H1 (cell line): ENCODE measurements around the gene HMCN2. TPM values are rescaled to one million over a fixed set of nuclear protein-coding genes. Genes with fewer than 3 reads are reported as not detected.

Source experiments
- CTCF ChIA-PET: fragments of 300-600 bp; sonication (Branson Sonifier 250); formaldehyde crosslinking; loops from one replicate; lab custom pipeline; 2021; ENCODE audit not compliant: partially characterized antibody; lab: Charles Lee
- POLR2A ChIA-PET: fragments of 300-600 bp; sonication (Branson Sonifier 250); formaldehyde crosslinking; loops from one replicate; lab custom pipeline; 2021; ENCODE audit warnings: inconsistent platforms; ENCODE audit not compliant: partially characterized antibody; lab: Charles Lee
- DNase-seq, 2 experiments: peaks; one replicate each; pipeline versions ENCODE4 v3.0.0 to v3.0.0-alpha.2; 2010 to 2022; ENCODE audit warnings: low spot score in 2 of 2, low read depth in 1 of 2, mixed read lengths in 1 of 2
- FAIRE-seq: peaks from 2 replicates; lab custom pipeline; 2011; peaks lifted over from hg19 to GRCh38; lab: Jason Lieb, UNC
- H2AFZ ChIP-seq: 2 replicates; pipeline ENCODE4 v1.8.1; 2012; ENCODE audit warnings: low read length, inconsistent platforms
- H2AK5ac ChIP-seq: 2 replicates; pipeline ENCODE4 v1.6.1; 2013; ENCODE audit warnings: low read depth, low read length
- H2BK120ac ChIP-seq: replicated peaks from 2 replicates; pipeline ENCODE3; 2013; ENCODE audit warnings: low read depth, low read length, inconsistent platforms
- H2BK12ac ChIP-seq: 2 replicates; pipeline ENCODE4 v1.6.1; 2013; ENCODE audit warnings: low read depth, low read length
- H2BK15ac ChIP-seq: 2 replicates; pipeline ENCODE4 v1.6.1; 2013; ENCODE audit warnings: low read length
- H2BK20ac ChIP-seq: 2 replicates; pipeline ENCODE4 v1.6.1; 2013; ENCODE audit warnings: low read length
- H2BK5ac ChIP-seq: 2 replicates; pipeline ENCODE4 v1.6.1; 2013; ENCODE audit warnings: low read depth, low read length
- H3K14ac ChIP-seq: 2 replicates; pipeline ENCODE4 v1.6.1; 2013; ENCODE audit warnings: inconsistent platforms; ENCODE audit not compliant: insufficient read length
- H3K18ac ChIP-seq: 2 replicates; pipeline ENCODE4 v1.6.1; 2013; ENCODE audit warnings: low read length; ENCODE audit errors: extremely low read depth
- H3K23ac ChIP-seq: 2 replicates; pipeline ENCODE4 v1.6.1; 2013; ENCODE audit warnings: inconsistent platforms; ENCODE audit not compliant: insufficient read length
- H3K23me2 ChIP-seq: 2 replicates; pipeline ENCODE4 v1.6.1; 2013; ENCODE audit warnings: low read depth, low read length
- H3K27ac ChIP-seq: 2 replicates; pipeline ENCODE4 v1.6.1; 2011; ENCODE audit warnings: low read depth, low read length, inconsistent platforms
- H3K27me3 ChIP-seq, 4 experiments: replicated peaks in 1 of 4; 1 replicate in 1 of 4; 2 replicates in 3 of 4; pipeline versions ENCODE4 v1.6.1 to v1.8.1; 2011 to 2013; ENCODE audit warnings: low read length in 3 of 4, mild to moderate bottlenecking in 3 of 4, inconsistent platforms in 2 of 4, mixed read lengths in 2 of 4, moderate library complexity in 1 of 4; ENCODE audit not compliant: control insufficient read depth in 3 of 4, insufficient read depth in 3 of 4; ENCODE audit errors: extremely low read depth in 1 of 4
- H3K36me3 ChIP-seq, 4 experiments: 2 replicates each; pipeline versions ENCODE4 v1.6.1 to v1.8.1; 2011 to 2013; ENCODE audit warnings: mild to moderate bottlenecking in 4 of 4, low read length in 3 of 4, moderate library complexity in 2 of 4, control low read depth in 1 of 4, inconsistent platforms in 1 of 4; ENCODE audit not compliant: insufficient read depth in 4 of 4, control insufficient read depth in 2 of 4
- H3K4ac ChIP-seq: replicated peaks from 2 replicates; pipeline ENCODE3; 2013; ENCODE audit warnings: low read length, low read depth, mixed read lengths, inconsistent platforms; ENCODE audit not compliant: insufficient read length
- H3K4me1 ChIP-seq, 4 experiments: replicated peaks in 1 of 4; 1 replicate in 1 of 4; 2 replicates in 3 of 4; pipeline versions ENCODE4 v1.6.1 to v1.8.1; 2011 to 2013; ENCODE audit warnings: low read length in 3 of 4, inconsistent platforms in 2 of 4, mixed read lengths in 1 of 4; ENCODE audit not compliant: insufficient read depth in 4 of 4, control insufficient read depth in 3 of 4
- H3K4me2 ChIP-seq, 2 experiments: 2 replicates each; pipeline versions ENCODE4 v1.6.1 to v1.8.1; 2011 to 2013; ENCODE audit warnings: low read depth in 2 of 2, low read length in 2 of 2, control low read depth in 1 of 2, inconsistent platforms in 1 of 2, mild to moderate bottlenecking in 1 of 2; ENCODE audit not compliant: insufficient read depth in 1 of 2
- H3K4me3 ChIP-seq, 4 experiments: fragments of 200-600, 300-600 bp in 1 of 4; sonication (generic), shearing (Covaris generic), sonication (Bioruptor Twin) in 1 of 4; 2 replicates each; pipeline versions ENCODE4 v1.5.1 to v1.8.1; 2011 to 2016; ENCODE audit warnings: low read length in 4 of 4, low read depth in 3 of 4, control low read depth in 2 of 4, inconsistent platforms in 2 of 4, mild to moderate bottlenecking in 2 of 4, mixed read lengths in 1 of 4, moderate library complexity in 1 of 4; ENCODE audit not compliant: insufficient read depth in 2 of 4; ENCODE audit errors: extremely low read depth in 1 of 4
- H3K56ac ChIP-seq: replicated peaks from 2 replicates; pipeline ENCODE3; 2013; ENCODE audit warnings: low read depth, mild to moderate bottlenecking, mixed read lengths, low read length, inconsistent platforms; ENCODE audit not compliant: insufficient read length
- H3K79me1 ChIP-seq: 2 replicates; pipeline ENCODE4 v1.6.1; 2013; ENCODE audit warnings: low read depth, low read length, control low read depth
- H3K79me2 ChIP-seq, 2 experiments: 2 replicates each; pipeline versions ENCODE4 v1.6.1 to v1.8.1; 2012 to 2013; ENCODE audit warnings: low read length in 2 of 2, mild to moderate bottlenecking in 2 of 2, inconsistent platforms in 1 of 2; ENCODE audit not compliant: insufficient read depth in 2 of 2, control insufficient read depth in 1 of 2
- H3K9ac ChIP-seq, 4 experiments: replicated peaks in 1 of 4; 1 replicate in 1 of 4; 2 replicates in 3 of 4; pipeline versions ENCODE4 v1.6.1 to v1.8.1; 2011 to 2013; ENCODE audit warnings: low read depth in 3 of 4, low read length in 3 of 4, control low read depth in 2 of 4, mild to moderate bottlenecking in 2 of 4, moderate library complexity in 2 of 4, inconsistent platforms in 1 of 4; ENCODE audit errors: extremely low read depth in 1 of 4
- H3K9me3 ChIP-seq, 2 experiments: 2 replicates each; pipeline versions ENCODE4 v1.6.1 to v1.8.1; 2012 to 2013; ENCODE audit warnings: mild to moderate bottlenecking in 2 of 2, moderate library complexity in 2 of 2, control low read depth in 1 of 2, inconsistent platforms in 1 of 2, low read depth in 1 of 2, low read length in 1 of 2, mixed read lengths in 1 of 2; ENCODE audit not compliant: insufficient read depth in 2 of 2
- H4K20me1 ChIP-seq, 2 experiments: replicated peaks in 1 of 2; 2 replicates each; pipeline versions ENCODE3 to v1.8.1; 2011 to 2013; ENCODE audit warnings: inconsistent platforms in 2 of 2, low read length in 2 of 2, mild to moderate bottlenecking in 1 of 2; ENCODE audit not compliant: insufficient read depth in 2 of 2, control insufficient read depth in 1 of 2
- H4K5ac ChIP-seq: 2 replicates; pipeline ENCODE4 v1.6.1; 2013; ENCODE audit warnings: low read length, low read depth, mixed read lengths, inconsistent platforms; ENCODE audit not compliant: insufficient read length
- H4K8ac ChIP-seq: 2 replicates; pipeline ENCODE4 v1.8.0; 2013; ENCODE audit warnings: mild to moderate bottlenecking, moderate library complexity, low read length, inconsistent platforms; ENCODE audit not compliant: insufficient read depth; ENCODE audit errors: extremely low read depth
- H4K91ac ChIP-seq: replicated peaks from 2 replicates; pipeline ENCODE3; 2013; ENCODE audit warnings: low read length, mixed read lengths, inconsistent platforms; ENCODE audit not compliant: insufficient read length
- BCL11A ChIP-seq, 2 experiments: IDR thresholded peaks; one replicate each; pipeline ENCODE4 v1.6.1; 2011; ENCODE audit warnings: low read depth in 2 of 2, low read length in 2 of 2, mild to moderate bottlenecking in 2 of 2
- CEBPB ChIP-seq: IDR thresholded peaks from 2 replicates; pipeline ENCODE4 v1.6.1; 2012; ENCODE audit warnings: low read depth, low read length
- CTBP2 ChIP-seq: IDR thresholded peaks from 2 replicates; pipeline ENCODE4 v1.7.0; 2011; ENCODE audit warnings: borderline replicate concordance, mild to moderate bottlenecking, moderate library complexity, mixed read lengths, low read length; ENCODE audit not compliant: insufficient read depth, insufficient read length
- FOSL1 ChIP-seq: IDR thresholded peaks from 2 replicates; pipeline ENCODE4 v1.6.1; 2011; ENCODE audit warnings: mild to moderate bottlenecking, low read depth, low read length, moderate library complexity; ENCODE audit not compliant: insufficient read depth
- HDAC2 ChIP-seq, 2 experiments: fragments of 300-600 bp in 1 of 2; sonication (generic) in 1 of 2; IDR thresholded peaks; 2 replicates each; pipeline ENCODE4 v1.6.1; 2011 to 2012; ENCODE audit warnings: low read depth in 2 of 2, low read length in 2 of 2, mild to moderate bottlenecking in 2 of 2, moderate library complexity in 2 of 2, borderline replicate concordance in 1 of 2, inconsistent platforms in 1 of 2
- JUND ChIP-seq: IDR thresholded peaks from 2 replicates; pipeline ENCODE4 v1.6.1; 2011; ENCODE audit warnings: mild to moderate bottlenecking, improper control_type of control experiment, low read length
- KDM1A ChIP-seq: fragments of 200-600, 300-600 bp; sonication (generic); IDR thresholded peaks from 2 replicates; pipeline ENCODE4 v1.7.1; 2016; ENCODE audit warnings: mild to moderate bottlenecking, low read length, borderline replicate concordance
- NANOG ChIP-seq: IDR thresholded peaks from 2 replicates; pipeline ENCODE4 v1.6.1; 2011; ENCODE audit warnings: low read length, low read depth, mild to moderate bottlenecking, inconsistent platforms; ENCODE audit not compliant: insufficient read depth, poor library complexity, severe bottlenecking
- NRF1 ChIP-seq: IDR thresholded peaks from 2 replicates; pipeline ENCODE4 v1.6.1; 2011; ENCODE audit warnings: mild to moderate bottlenecking, low read depth, low read length, improper control_type of control experiment
- RXRA ChIP-seq: IDR thresholded peaks from 2 replicates; pipeline ENCODE4 v1.6.1; 2011; ENCODE audit warnings: low read depth, mild to moderate bottlenecking, low read length, moderate library complexity; ENCODE audit not compliant: insufficient read depth
- SAP30 ChIP-seq: fragments of 300-600 bp; sonication (generic); IDR thresholded peaks from 2 replicates; pipeline ENCODE4 v1.7.1; 2012; ENCODE audit warnings: low read length, moderate library complexity, mild to moderate bottlenecking, inconsistent platforms; ENCODE audit not compliant: insufficient read depth, insufficient replicate concordance
- SP2 ChIP-seq: IDR thresholded peaks from 2 replicates; pipeline ENCODE4 v1.6.1; 2012; ENCODE audit warnings: mild to moderate bottlenecking, low read length, inconsistent platforms
- TBP ChIP-seq: IDR thresholded peaks from 2 replicates; pipeline ENCODE4 v1.6.1; 2011; ENCODE audit warnings: low read depth, low read length, improper control_type of control experiment
- YY1 ChIP-seq: IDR thresholded peaks from 2 replicates; pipeline ENCODE4 v1.6.1; 2011; ENCODE audit warnings: low read depth, mild to moderate bottlenecking, low read length
- WGBS, 2 experiments: shearing (Covaris generic) in 1 of 2; methylation state at CpG; one replicate each; pipeline versions ENCODE4 v1.1.6 to v1.1.7; 2013 to 2015; ENCODE audit warnings: low lambda C conversion rate in 2 of 2, mixed read lengths in 2 of 2, inconsistent platforms in 1 of 2, low coverage in 1 of 2, missing lambda C conversion rate in 1 of 2; ENCODE audit not compliant: insufficient replicate concordance in 2 of 2, insufficient coverage in 1 of 2, insufficient read length in 1 of 2; ENCODE audit errors: extremely low coverage in 1 of 2, missing lambda C conversion rate in 1 of 2; 5-methylcytosine and 5-hydroxymethylcytosine counted together
- polyA plus RNA-seq, 7 experiments: library from polyadenylated mRNA; depleted of rRNA in 3 of 7; stranded (reverse) in 5 of 7; unstranded in 2 of 7; fragments of >200 nt in 5 of 7; fragments of 200-250 nt in 2 of 7; gene quantifications; 1 replicate in 5 of 7; 2 replicates in 1 of 7; 4 replicates in 1 of 7; pipeline versions ENCODE4 v1.2.1 to v1.2.3, GENCODE V29; 2011 to 2013; ENCODE audit warnings: missing spikeins in 2 of 7, mixed read lengths in 2 of 7
- total RNA-seq: library from RNA; stranded (reverse); fragmentation: NEBNext Ultra II Directional; extraction: Animal tissue kit (Norgen Biotek cat#: 25700); gene quantifications from 2 replicates; pipeline ENCODE4 v1.2.1, GENCODE V29; 2021

HMCN2 gene
- total and polyA plus RNA-seq, 2 of the 8 experiments (the other 6 are each of a cell fraction or from before 2014, with no cell fraction given), result 5.0 to 9.1 TPM

DNA sequence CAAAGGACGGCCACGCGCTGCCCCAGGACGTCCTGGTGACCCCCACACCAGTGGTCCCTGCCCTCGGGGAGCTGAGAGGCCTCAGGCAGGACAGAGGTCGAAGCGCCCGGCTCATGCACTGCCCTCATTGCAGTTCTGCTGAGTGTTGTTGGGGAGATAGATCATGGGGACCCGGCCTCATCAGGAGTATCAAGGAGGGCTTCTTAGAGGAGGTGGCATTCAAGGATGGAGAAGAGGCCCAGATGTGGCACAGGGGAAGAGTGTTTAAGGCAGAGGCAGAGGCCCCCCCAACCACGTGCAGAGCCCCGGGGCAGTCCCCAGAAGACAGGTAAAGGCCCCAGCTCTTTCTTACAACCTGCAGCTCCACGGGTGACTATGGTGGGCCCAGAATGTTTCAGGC is 205.4 kb downstream of the HMCN2 start:
- no peaks in the 10 kb centered on the region for H3K9me3 ChIP-seq
- H3K4ac ChIP-seq, result no peak overlapping the region
- H2BK120ac ChIP-seq, result no peak overlapping the region
- no peak overlapping the region for H2BK12ac ChIP-seq
- H3K4me3 ChIP-seq, result no peak overlapping the region
- H2AFZ ChIP-seq, result no peak overlapping the region
- no peak overlapping the region for H3K27ac ChIP-seq
- no peak overlapping the region for H3K56ac ChIP-seq
- ChIA-PET POLR2A (interaction anchor here (0.7 to 1.1 kb wide), 3 partner anchors 12 to 222 kb away, joined by 3 read pairs; partner anchors contain the start of gene EXOSC2), CTCF (interaction anchor here (0.7 to 13.0 kb wide), 6 partner anchors 8 to 81 kb away, joined by 3 to 136 read pairs (median 4); no protein-coding TSS in a partner anchor)
- H4K5ac ChIP-seq, result no peak overlapping the region
- no peak overlapping the region for H4K8ac ChIP-seq
- no peak overlapping the region for H2BK20ac ChIP-seq
- FAIRE-seq (no peak), DNase-seq (no peak)
- no peak overlapping the region for H2AK5ac ChIP-seq
- 0 out of 2 replicates have a peak, but pooled peaks cover 3% of the 10 kb centered on the region for H3K23me2 ChIP-seq
- H3K4me2 ChIP-seq, result no peak overlapping the region
- no peaks in the 10 kb centered on the region; the same call in 1 of the 2 replicates for H3K79me1 ChIP-seq
- H2BK15ac ChIP-seq, result no peak overlapping the region
- no peaks in the 10 kb centered on the region for H3K79me2 ChIP-seq
- H3K23ac ChIP-seq, result no peak overlapping the region
- no peak overlapping the region for H3K14ac ChIP-seq
- H2BK5ac ChIP-seq, result no peak overlapping the region
- no peaks in the 10 kb centered on the region for H3K27me3 ChIP-seq
- H4K91ac ChIP-seq, result no peak overlapping the region
- H3K18ac ChIP-seq, result no peak overlapping the region
- no peak overlapping the region for H3K9ac ChIP-seq
- peaks cover 0 to 26% (median 0%) of the 10 kb centered on the region in 4 experiments; a peak in 2 of 8 replicates for H3K36me3 ChIP-seq
- H4K20me1 ChIP-seq, result no peaks in the 10 kb centered on the region
- peaks cover 0 to 28% (median 11%) of the 10 kb centered on the region in 4 experiments; a peak in 6 of 7 replicates for H3K4me1 ChIP-seq
- WGBS, 2 experiments, result 96% methylated on average over 12 of the region's 12 CpGs; no CpG with 5 or more reads in 1 of the 2 experiments
- TF ChIP-seq JUND, result no peak
- no peak for TF ChIP-seq BCL11A (IDR thresholded peaks at IDR 0.05; ENCODE audit: low read depth in 2 of 2, low read length in 2 of 2)
- no peak for TF ChIP-seq TBP
- TF ChIP-seq SAP30, result no peak
- no peak for TF ChIP-seq NANOG
- TF ChIP-seq NRF1, result no peak
- no peak for TF ChIP-seq CTBP2
- no peak for TF ChIP-seq YY1
- TF ChIP-seq HDAC2 (IDR thresholded peaks at IDR 0.05; ENCODE audit: borderline replicate concordance in 1 of 2, low read depth in 2 of 2, low read length in 2 of 2), result no peak
- no peak for TF ChIP-seq CEBPB
- TF ChIP-seq FOSL1, result no peak
- TF ChIP-seq RXRA, result no peak
- TF ChIP-seq SP2, result no peak
- TF ChIP-seq KDM1A, result no peak
